ENCODE data around the gene CAMSAP3.
"Not testable (repeated sequence)": the region's sequence is repeated elsewhere in the genome, so short reads cannot be mapped to it uniquely, and the experiment has no call there.

CAMSAP3 gene

GRCh38 chr19:7633698-7634097 is 38.0 kb downstream of the CAMSAP3 start, which contains the start of gene PCP2:
PCP2 (minus strand) TSS chr19:7633719; CDS start chr19:7633457, 262 bp downstream.
- DNase-seq (ENCODE audit: low read depth in 3 of 3) = no peak

- no peak for DNase-seq (ENCODE audit: low read depth in 3 of 3)
Measured at GRCh38 chr19:7635670-7636069, 40.0 kb downstream of the CAMSAP3 start.

- DNase-seq (ENCODE audit: low read depth in 3 of 3) = no peak
Measured at GRCh38 chr19:7636317-7636690, 40.6 kb downstream of the CAMSAP3 start.

- DNase-seq (ENCODE audit: low read depth in 3 of 3) = peak; percentile 84 to 88 (median 86)
Measured at GRCh38 chr19:7636691-7637373, 41.2 kb downstream of the CAMSAP3 start, which contains the start of gene STXBP2. STXBP2 (plus strand) TSS chr19:7637110; CDS start chr19:7637150, 40 bp downstream.

- no peak for DNase-seq (ENCODE audit: low read depth in 3 of 3)
Measured at GRCh38 chr19:7637374-7638256, 42.0 kb downstream of the CAMSAP3 start.

GRCh38 chr19:7638802-7639465 is 43.3 kb downstream of the CAMSAP3 start:
- no peak for DNase-seq (ENCODE audit: low read depth in 3 of 3)

- DNase-seq (ENCODE audit: low read depth in 3 of 3) = no peak
Measured at GRCh38 chr19:7639863-7640348, 44.2 kb downstream of the CAMSAP3 start.

- DNase-seq (ENCODE audit: low read depth in 3 of 3) = no peak
Measured at GRCh38 chr19:7640803-7641202, 45.1 kb downstream of the CAMSAP3 start.

GRCh38 chr19:7641290-7642276 is 45.9 kb downstream of the CAMSAP3 start:
- DNase-seq (ENCODE audit: low read depth in 3 of 3) = no peak

- no peak for DNase-seq (ENCODE audit: low read depth in 3 of 3)
Measured at GRCh38 chr19:7642295-7643030, 46.8 kb downstream of the CAMSAP3 start.

GRCh38 chr19:7643031-7643415 is 47.4 kb downstream of the CAMSAP3 start:
- DNase-seq (ENCODE audit: low read depth in 3 of 3) = no peak

- not testable (repeated sequence) for DNase-seq (ENCODE audit: low read depth in 3 of 3)
Measured at GRCh38 chr19:7643629-7644549, 48.2 kb downstream of the CAMSAP3 start.

- no peak for DNase-seq (ENCODE audit: low read depth in 3 of 3)
Measured at GRCh38 chr19:7644550-7644877, 48.9 kb downstream of the CAMSAP3 start.

- DNase-seq (ENCODE audit: low read depth in 3 of 3) = no peak
Measured at GRCh38 chr19:7645163-7645562, 49.5 kb downstream of the CAMSAP3 start.

- DNase-seq (ENCODE audit: low read depth in 3 of 3) = no peak
Measured at GRCh38 chr19:7645656-7646425, 50.2 kb downstream of the CAMSAP3 start.

GRCh38 chr19:7646426-7646700 is 50.7 kb downstream of the CAMSAP3 start:
- no peak for DNase-seq (ENCODE audit: low read depth in 3 of 3)

- DNase-seq (ENCODE audit: low read depth in 3 of 3) = no peak
Measured at GRCh38 chr19:7647156-7647555, 51.5 kb downstream of the CAMSAP3 start.

- no peak for DNase-seq (ENCODE audit: low read depth in 3 of 3)
Measured at GRCh38 chr19:7648265-7649014, 52.8 kb downstream of the CAMSAP3 start.

Measured in stimulated activated CD4-positive, alpha-beta T cell treated with anti-CD3 and anti-CD28 coated beads, TNF-alpha, amount 100 ng/mL, for 24 hours (primary cell).